Measurements from ENCODE around the gene UTS2B. TPM values are rescaled to one million over a fixed set of nuclear protein-coding genes. Genes with fewer than 3 reads are reported as not detected.

The UTS2B gene
- total and polyA plus RNA-seq, 2 experiments from 2014 or later: 0.22 to 0.61 TPM

DNA sequence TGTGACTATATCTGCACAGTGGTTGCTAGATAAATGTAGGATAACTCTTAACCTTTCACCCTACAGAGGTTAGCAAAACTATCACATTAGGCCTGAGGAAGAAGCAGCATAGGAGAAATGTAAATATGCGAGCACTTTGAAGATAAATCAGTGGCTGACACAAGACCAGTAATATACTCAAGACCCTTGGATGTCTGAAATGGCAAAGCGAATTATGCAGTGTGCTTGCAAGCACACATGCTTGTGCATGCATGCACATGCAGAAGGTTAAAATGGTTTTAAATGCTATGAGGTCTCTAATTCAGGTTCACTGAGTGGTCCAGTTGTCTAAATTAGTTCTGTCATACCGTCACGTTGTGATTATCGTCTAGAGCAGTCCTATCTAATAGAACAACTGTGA is 13.6 kb upstream of the UTS2B start:
- in situ Hi-C loops (cut with MboI): no loop called here
- Histone ChIP-seq H3K9me3 (ENCODE audit: low read depth) (no peaks in the 10 kb centered on the region), H3K79me2 (ENCODE audit: insufficient read depth) (peaks cover 100% of the 10 kb centered on the region), H3K27ac (no peak overlapping the region), H3K27me3 (replicated peaks; ENCODE audit: insufficient read depth) (no peaks in the 10 kb centered on the region), H3F3A (ENCODE audit: insufficient read depth) (peaks cover 6% of the 10 kb centered on the region; the same call in 1 of the 2 replicates), H4K20me1 (ENCODE audit: insufficient read depth) (no peaks in the 10 kb centered on the region), H3K4me1 (ENCODE audit: insufficient read depth) (peaks cover 42% of the 10 kb centered on the region), H3K4me2 (ENCODE audit: unreplicated experiment) (no peak overlapping the region), H2AFZ (no peak overlapping the region), H3K4me3 (no peak overlapping the region), H3K9ac (no peak overlapping the region), H3K9me2 (ENCODE audit: insufficient read depth) (no peaks in the 10 kb centered on the region), H3K36me3 (ENCODE audit: low read depth) (no peaks in the 10 kb centered on the region)
- TF ChIP-seq EZH2 (IDR thresholded peaks at IDR 0.05; ENCODE audit: insufficient read depth, poor library complexity, severe bottlenecking): no peak
- TF ChIP-seq EZH2phosphoT487 (IDR thresholded peaks at IDR 0.05; ENCODE audit: insufficient read depth, low read depth): no peak
- no peak for DNase-seq
- 84 to 85% methylated on average over 5 of the region's 5 CpGs for WGBS, 2 experiments (ENCODE audit: low coverage in 1 of 2, low lambda C conversion rate in 2 of 2, missing lambda C conversion rate in 2 of 2)

DNA sequence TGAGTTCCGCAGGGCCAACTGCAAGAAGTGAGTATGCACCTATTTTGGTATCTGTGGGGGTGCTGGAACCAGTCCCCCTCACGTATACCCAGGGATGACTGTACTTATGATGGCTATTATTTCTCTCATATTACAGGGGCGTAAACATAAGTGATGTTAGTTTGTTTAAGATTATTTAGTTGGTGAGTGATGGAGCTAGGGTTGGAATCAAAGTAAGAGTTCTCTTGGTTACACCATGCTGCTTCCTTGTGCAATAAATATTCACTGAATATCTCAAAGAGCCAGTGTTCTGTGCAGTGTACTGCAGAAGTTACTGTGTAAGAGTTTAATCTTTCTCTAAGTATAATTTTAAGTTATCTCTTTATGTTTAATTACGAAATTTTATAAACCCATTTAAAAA is 12.8 kb upstream of the UTS2B start:
- H3K4me3 ChIP-seq: no peak overlapping the region
- no peaks in the 10 kb centered on the region for H3K36me3 ChIP-seq (ENCODE audit: low read depth)
- no peak overlapping the region for H3K27ac ChIP-seq
- no peaks in the 10 kb centered on the region for H4K20me1 ChIP-seq (ENCODE audit: insufficient read depth)
- no peak overlapping the region for H2AFZ ChIP-seq
- no peak for DNase-seq
- H3K4me1 ChIP-seq (ENCODE audit: insufficient read depth): peaks cover 50% of the 10 kb centered on the region
- 86% methylated on average over 4 of the region's 4 CpGs for WGBS, 2 experiments (ENCODE audit: low coverage in 1 of 2, low lambda C conversion rate in 2 of 2, missing lambda C conversion rate in 2 of 2)
- no peaks in the 10 kb centered on the region for H3K27me3 ChIP-seq (replicated peaks; ENCODE audit: insufficient read depth)
- in situ Hi-C loops (cut with MboI): no loop called here
- peaks cover 14% of the 10 kb centered on the region for H3F3A ChIP-seq (ENCODE audit: insufficient read depth)
- no peak overlapping the region for H3K9ac ChIP-seq
- H3K79me2 ChIP-seq (ENCODE audit: insufficient read depth): peaks cover 100% of the 10 kb centered on the region
- TF ChIP-seq EZH2phosphoT487 (IDR thresholded peaks at IDR 0.05; ENCODE audit: insufficient read depth, low read depth) (no peak), EZH2 (IDR thresholded peaks at IDR 0.05; ENCODE audit: insufficient read depth, poor library complexity, severe bottlenecking) (no peak)
- no peaks in the 10 kb centered on the region for H3K9me3 ChIP-seq (ENCODE audit: low read depth)
- H3K9me2 ChIP-seq (ENCODE audit: insufficient read depth): no peaks in the 10 kb centered on the region
- H3K4me2 ChIP-seq (ENCODE audit: unreplicated experiment): peak overlapping the region; percentile 5

DNA sequence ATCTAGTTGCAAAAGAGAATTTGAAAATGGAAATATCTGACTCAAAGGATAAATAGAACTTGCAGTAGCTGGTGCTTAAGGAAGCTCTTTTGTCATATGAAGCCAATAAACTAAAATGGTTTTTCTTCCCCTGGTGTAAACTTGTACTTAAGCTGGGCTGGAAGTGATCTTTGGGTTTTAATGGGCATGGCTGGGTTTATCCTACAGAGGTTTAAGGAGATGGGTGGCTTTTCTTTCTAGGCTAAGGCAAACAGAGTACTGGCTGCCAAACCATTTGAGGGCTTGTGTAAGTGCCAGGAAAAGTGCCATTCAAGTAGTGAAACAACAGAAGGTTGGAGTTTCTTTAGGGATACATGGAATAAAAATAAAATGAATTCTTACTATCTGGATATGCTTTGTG is 12.1 kb upstream of the UTS2B start:
- Histone ChIP-seq H3K9me3 (ENCODE audit: low read depth) (no peaks in the 10 kb centered on the region), H3K4me1 (ENCODE audit: insufficient read depth) (peaks cover 56% of the 10 kb centered on the region), H3K4me2 (ENCODE audit: unreplicated experiment) (peak overlapping the region; percentile 33), H3K79me2 (ENCODE audit: insufficient read depth) (peaks cover 100% of the 10 kb centered on the region), H3K9me2 (ENCODE audit: insufficient read depth) (no peaks in the 10 kb centered on the region), H3K27ac (no peak overlapping the region; the same call in 1 of the 2 replicates), H3K9ac (no peak overlapping the region), H3F3A (ENCODE audit: insufficient read depth) (peaks cover 17% of the 10 kb centered on the region), H3K36me3 (ENCODE audit: low read depth) (no peaks in the 10 kb centered on the region), H2AFZ (no peak overlapping the region), H4K20me1 (ENCODE audit: insufficient read depth) (no peaks in the 10 kb centered on the region), H3K27me3 (replicated peaks; ENCODE audit: insufficient read depth) (no peaks in the 10 kb centered on the region), H3K4me3 (no peak overlapping the region)
- no peak for DNase-seq
- in situ Hi-C loops (cut with MboI): no loop called here
- TF ChIP-seq EZH2phosphoT487 (IDR thresholded peaks at IDR 0.05; ENCODE audit: insufficient read depth, low read depth) (no peak), EZH2 (IDR thresholded peaks at IDR 0.05; ENCODE audit: insufficient read depth, poor library complexity, severe bottlenecking) (no peak)

DNA sequence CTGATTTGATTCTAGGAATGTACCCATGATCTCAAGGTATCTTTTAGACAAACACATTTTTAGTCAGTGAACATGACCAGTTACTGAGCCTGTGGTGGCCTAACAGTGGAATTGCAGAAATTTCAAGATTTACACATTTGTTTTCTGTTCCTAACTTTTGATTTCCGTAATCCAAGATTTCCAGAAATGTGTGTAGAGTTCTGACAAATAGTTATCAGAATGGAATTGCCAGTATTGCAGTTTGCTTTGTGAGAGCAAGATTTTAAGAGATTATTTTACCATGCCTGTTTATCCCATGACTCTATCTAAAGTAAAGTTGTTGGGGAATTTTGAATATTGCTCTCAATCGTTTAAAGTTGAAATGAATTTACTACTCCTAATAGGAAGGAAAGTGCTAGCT is 11.7 kb upstream of the UTS2B start:
- no peaks in the 10 kb centered on the region for H3K36me3 ChIP-seq (ENCODE audit: low read depth)
- 57 to 67% methylated on average over 2 of the region's 2 CpGs for WGBS, 2 experiments (ENCODE audit: low coverage in 1 of 2, low lambda C conversion rate in 2 of 2, missing lambda C conversion rate in 2 of 2)
- H3K27ac ChIP-seq: peak overlapping the region; percentile 1; the same call in 1 of the 2 replicates
- peak overlapping the region; percentile 33 for H3K4me2 ChIP-seq (ENCODE audit: unreplicated experiment)
- TF ChIP-seq EZH2 (IDR thresholded peaks at IDR 0.05; ENCODE audit: insufficient read depth, poor library complexity, severe bottlenecking) (no peak), EZH2phosphoT487 (IDR thresholded peaks at IDR 0.05; ENCODE audit: insufficient read depth, low read depth) (no peak)
- peaks cover 17% of the 10 kb centered on the region for H3F3A ChIP-seq (ENCODE audit: insufficient read depth)
- in situ Hi-C loops (cut with MboI): no loop called here
- H3K4me3 ChIP-seq: no peak overlapping the region
- H3K4me1 ChIP-seq (ENCODE audit: insufficient read depth): peaks cover 59% of the 10 kb centered on the region
- H3K9me2 ChIP-seq (ENCODE audit: insufficient read depth): no peaks in the 10 kb centered on the region
- DNase-seq: no peak
- no peak overlapping the region for H3K9ac ChIP-seq
- H3K27me3 ChIP-seq (replicated peaks; ENCODE audit: insufficient read depth): no peaks in the 10 kb centered on the region
- no peaks in the 10 kb centered on the region for H4K20me1 ChIP-seq (ENCODE audit: insufficient read depth)
- H3K9me3 ChIP-seq (ENCODE audit: low read depth): no peaks in the 10 kb centered on the region
- H2AFZ ChIP-seq: no peak overlapping the region
- peaks cover 100% of the 10 kb centered on the region for H3K79me2 ChIP-seq (ENCODE audit: insufficient read depth)

DNA sequence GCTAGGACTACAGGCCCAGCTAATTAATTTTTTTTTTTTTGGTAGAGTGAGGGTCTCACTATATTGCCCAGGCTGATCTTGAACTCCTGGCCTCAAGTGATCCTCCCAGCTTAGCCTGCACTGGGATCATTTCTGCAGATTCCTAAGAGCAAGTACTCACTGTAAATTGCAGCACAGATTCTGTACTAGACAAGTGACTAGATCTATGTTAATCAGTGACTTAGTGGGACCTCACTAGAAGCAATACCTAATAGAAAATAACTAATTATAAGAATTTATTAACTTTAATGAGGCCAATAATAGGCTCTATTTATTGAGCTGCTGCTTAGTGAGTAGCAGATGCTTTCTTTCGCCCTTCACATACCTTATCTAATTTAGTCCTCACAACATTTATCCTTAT is 10.6 kb upstream of the UTS2B start:
- Histone ChIP-seq H3K4me2 (ENCODE audit: unreplicated experiment) (no peak overlapping the region), H3K27me3 (replicated peaks; ENCODE audit: insufficient read depth) (no peaks in the 10 kb centered on the region), H3F3A (ENCODE audit: insufficient read depth) (peaks cover 27% of the 10 kb centered on the region), H3K27ac (no peak overlapping the region), H3K4me3 (no peak overlapping the region), H3K4me1 (ENCODE audit: insufficient read depth) (peaks cover 68% of the 10 kb centered on the region), H3K9me2 (ENCODE audit: insufficient read depth) (no peaks in the 10 kb centered on the region), H3K9ac (no peak overlapping the region), H3K79me2 (ENCODE audit: insufficient read depth) (peaks cover 100% of the 10 kb centered on the region), H3K36me3 (ENCODE audit: low read depth) (no peaks in the 10 kb centered on the region), H4K20me1 (ENCODE audit: insufficient read depth) (no peaks in the 10 kb centered on the region), H2AFZ (no peak overlapping the region), H3K9me3 (ENCODE audit: low read depth) (no peaks in the 10 kb centered on the region)
- no peak for DNase-seq
- TF ChIP-seq EZH2phosphoT487 (IDR thresholded peaks at IDR 0.05; ENCODE audit: insufficient read depth, low read depth) (no peak), EZH2 (IDR thresholded peaks at IDR 0.05; ENCODE audit: insufficient read depth, poor library complexity, severe bottlenecking) (no peak)
- WGBS, 2 experiments (ENCODE audit: low coverage in 1 of 2, low lambda C conversion rate in 2 of 2, missing lambda C conversion rate in 2 of 2): 100% methylated on average over 1 of the region's 1 CpG
- in situ Hi-C loops (cut with MboI): no loop called here

All from GM23248 (cell line).